Fibroblast of skin of left biceps (primary cell): ENCODE measurements around the gene KLF16.

Experiments
- DNase-seq, 2 experiments: peaks; one replicate each; pipeline ENCODE4 v3.0.0-alpha.2; 2013; ENCODE audit warnings: low read depth in 2 of 2

The KLF16 gene

GRCh38 chr19:1807695-1808394 lies 55.5 kb downstream of the KLF16 start:
- no peak for DNase-seq

- no peak for DNase-seq
Measured at GRCh38 chr19:1807030-1807694, 56.2 kb downstream of the KLF16 start.

GRCh38 chr19:1806184-1807029 lies 57.0 kb downstream of the KLF16 start:
- DNase-seq = no peak

GRCh38 chr19:1805401-1806183 lies 57.8 kb downstream of the KLF16 start:
- no peak for DNase-seq

- no peak for DNase-seq
Measured at GRCh38 chr19:1804858-1805257, 58.5 kb downstream of the KLF16 start.
